Measurements from ENCODE around the gene ITGB8.

DNA sequence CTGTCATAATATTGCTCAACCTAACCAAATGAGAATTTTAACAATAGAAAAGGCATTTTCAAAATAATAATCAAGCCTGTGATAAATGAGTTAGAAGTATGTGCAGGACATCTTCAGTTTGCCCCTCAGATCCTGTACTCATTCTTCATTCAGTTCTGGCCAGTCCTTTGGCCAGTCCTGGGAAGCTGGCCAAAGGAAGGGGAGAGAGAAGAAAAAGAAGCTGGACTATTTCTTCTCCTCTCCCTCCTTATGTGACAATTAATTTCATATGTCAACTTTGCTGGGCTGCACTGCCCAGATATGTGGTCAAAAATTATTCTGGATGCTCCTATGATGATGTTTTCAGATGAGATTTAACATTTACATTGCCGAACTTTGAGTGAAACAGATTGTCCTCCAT, 31.6 kb upstream of the ITGB8 start:
- TF ChIP-seq ZNF133 (CRISPR knock-in tag; IDR thresholded peaks at IDR 0.05) (no peak), POLR2AphosphoS5 (IDR thresholded peaks at IDR 0.05; ENCODE audit: control insufficient read depth, insufficient read depth, low read depth, low read length) (no peak), ZNF785 (CRISPR knock-in tag; IDR thresholded peaks at IDR 0.05) (no peak), SIN3A (IDR thresholded peaks at IDR 0.05; ENCODE audit: borderline replicate concordance in 2 of 2, control insufficient read depth in 1 of 2, low read depth in 2 of 2, low read length in 2 of 2) (no peak), NR2C1 (IDR thresholded peaks at IDR 0.05) (no peak), NR2C1 (tag; IDR thresholded peaks at IDR 0.05) (no peak), ZNF589 (CRISPR knock-in tag; IDR thresholded peaks at IDR 0.05; ENCODE audit: low read depth) (no peak), KDM1A (IDR thresholded peaks at IDR 0.05) (no peak), ZNF41 (CRISPR knock-in tag; conservative IDR thresholded peaks at IDR 0.05) (no peak), BRCA1 (IDR thresholded peaks at IDR 0.05) (no peak), BRCA1 (CRISPR knock-in tag; IDR thresholded peaks at IDR 0.05) (no peak)
- TF ChIP-seq, protein P1, sequence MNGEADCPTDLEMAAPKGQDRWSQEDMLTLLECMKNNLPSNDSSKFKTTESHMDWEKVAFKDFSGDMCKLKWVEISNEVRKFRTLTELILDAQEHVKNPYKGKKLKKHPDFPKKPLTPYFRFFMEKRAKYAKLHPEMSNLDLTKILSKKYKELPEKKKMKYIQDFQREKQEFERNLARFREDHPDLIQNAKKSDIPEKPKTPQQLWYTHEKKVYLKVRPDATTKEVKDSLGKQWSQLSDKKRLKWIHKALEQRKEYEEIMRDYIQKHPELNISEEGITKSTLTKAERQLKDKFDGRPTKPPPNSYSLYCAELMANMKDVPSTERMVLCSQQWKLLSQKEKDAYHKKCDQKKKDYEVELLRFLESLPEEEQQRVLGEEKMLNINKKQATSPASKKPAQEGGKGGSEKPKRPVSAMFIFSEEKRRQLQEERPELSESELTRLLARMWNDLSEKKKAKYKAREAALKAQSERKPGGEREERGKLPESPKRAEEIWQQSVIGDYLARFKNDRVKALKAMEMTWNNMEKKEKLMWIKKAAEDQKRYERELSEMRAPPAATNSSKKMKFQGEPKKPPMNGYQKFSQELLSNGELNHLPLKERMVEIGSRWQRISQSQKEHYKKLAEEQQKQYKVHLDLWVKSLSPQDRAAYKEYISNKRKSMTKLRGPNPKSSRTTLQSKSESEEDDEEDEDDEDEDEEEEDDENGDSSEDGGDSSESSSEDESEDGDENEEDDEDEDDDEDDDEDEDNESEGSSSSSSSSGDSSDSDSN (IDR thresholded peaks at IDR 0.05; ENCODE audit: borderline replicate concordance in 1 of 2, low read depth in 2 of 2, low read length in 2 of 2), result no peak
- TF ChIP-seq, protein P2, sequence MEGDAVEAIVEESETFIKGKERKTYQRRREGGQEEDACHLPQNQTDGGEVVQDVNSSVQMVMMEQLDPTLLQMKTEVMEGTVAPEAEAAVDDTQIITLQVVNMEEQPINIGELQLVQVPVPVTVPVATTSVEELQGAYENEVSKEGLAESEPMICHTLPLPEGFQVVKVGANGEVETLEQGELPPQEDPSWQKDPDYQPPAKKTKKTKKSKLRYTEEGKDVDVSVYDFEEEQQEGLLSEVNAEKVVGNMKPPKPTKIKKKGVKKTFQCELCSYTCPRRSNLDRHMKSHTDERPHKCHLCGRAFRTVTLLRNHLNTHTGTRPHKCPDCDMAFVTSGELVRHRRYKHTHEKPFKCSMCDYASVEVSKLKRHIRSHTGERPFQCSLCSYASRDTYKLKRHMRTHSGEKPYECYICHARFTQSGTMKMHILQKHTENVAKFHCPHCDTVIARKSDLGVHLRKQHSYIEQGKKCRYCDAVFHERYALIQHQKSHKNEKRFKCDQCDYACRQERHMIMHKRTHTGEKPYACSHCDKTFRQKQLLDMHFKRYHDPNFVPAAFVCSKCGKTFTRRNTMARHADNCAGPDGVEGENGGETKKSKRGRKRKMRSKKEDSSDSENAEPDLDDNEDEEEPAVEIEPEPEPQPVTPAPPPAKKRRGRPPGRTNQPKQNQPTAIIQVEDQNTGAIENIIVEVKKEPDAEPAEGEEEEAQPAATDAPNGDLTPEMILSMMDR (IDR thresholded peaks at IDR 0.05 in 2 of 3, conservative IDR thresholded peaks at IDR 0.05 in 1 of 3; ENCODE audit: insufficient read depth in 2 of 3, low read depth in 1 of 3, low read length in 3 of 3), result no peak
- TF ChIP-seq, protein P3, sequence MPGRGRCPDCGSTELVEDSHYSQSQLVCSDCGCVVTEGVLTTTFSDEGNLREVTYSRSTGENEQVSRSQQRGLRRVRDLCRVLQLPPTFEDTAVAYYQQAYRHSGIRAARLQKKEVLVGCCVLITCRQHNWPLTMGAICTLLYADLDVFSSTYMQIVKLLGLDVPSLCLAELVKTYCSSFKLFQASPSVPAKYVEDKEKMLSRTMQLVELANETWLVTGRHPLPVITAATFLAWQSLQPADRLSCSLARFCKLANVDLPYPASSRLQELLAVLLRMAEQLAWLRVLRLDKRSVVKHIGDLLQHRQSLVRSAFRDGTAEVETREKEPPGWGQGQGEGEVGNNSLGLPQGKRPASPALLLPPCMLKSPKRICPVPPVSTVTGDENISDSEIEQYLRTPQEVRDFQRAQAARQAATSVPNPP (IDR thresholded peaks at IDR 0.05; ENCODE audit: borderline replicate concordance, insufficient read depth, insufficient read length), result no peak
- TF ChIP-seq, protein P4, sequence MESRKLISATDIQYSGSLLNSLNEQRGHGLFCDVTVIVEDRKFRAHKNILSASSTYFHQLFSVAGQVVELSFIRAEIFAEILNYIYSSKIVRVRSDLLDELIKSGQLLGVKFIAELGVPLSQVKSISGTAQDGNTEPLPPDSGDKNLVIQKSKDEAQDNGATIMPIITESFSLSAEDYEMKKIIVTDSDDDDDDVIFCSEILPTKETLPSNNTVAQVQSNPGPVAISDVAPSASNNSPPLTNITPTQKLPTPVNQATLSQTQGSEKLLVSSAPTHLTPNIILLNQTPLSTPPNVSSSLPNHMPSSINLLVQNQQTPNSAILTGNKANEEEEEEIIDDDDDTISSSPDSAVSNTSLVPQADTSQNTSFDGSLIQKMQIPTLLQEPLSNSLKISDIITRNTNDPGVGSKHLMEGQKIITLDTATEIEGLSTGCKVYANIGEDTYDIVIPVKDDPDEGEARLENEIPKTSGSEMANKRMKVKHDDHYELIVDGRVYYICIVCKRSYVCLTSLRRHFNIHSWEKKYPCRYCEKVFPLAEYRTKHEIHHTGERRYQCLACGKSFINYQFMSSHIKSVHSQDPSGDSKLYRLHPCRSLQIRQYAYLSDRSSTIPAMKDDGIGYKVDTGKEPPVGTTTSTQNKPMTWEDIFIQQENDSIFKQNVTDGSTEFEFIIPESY (CRISPR knock-in tag; IDR thresholded peaks at IDR 0.05), result no peak
- TF ChIP-seq, protein P5, sequence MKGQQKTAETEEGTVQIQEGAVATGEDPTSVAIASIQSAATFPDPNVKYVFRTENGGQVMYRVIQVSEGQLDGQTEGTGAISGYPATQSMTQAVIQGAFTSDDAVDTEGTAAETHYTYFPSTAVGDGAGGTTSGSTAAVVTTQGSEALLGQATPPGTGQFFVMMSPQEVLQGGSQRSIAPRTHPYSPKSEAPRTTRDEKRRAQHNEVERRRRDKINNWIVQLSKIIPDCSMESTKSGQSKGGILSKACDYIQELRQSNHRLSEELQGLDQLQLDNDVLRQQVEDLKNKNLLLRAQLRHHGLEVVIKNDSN (CRISPR knock-in tag; IDR thresholded peaks at IDR 0.05), result no peak
